Common myeloid progenitor, CD34-positive (primary cell): ENCODE measurements around the gene TGFA.

Experiments
- CTCF ChIA-PET: fragments of 350-600 bp; sonication (Branson Sonifier 250); formaldehyde crosslinking; loops from one replicate; lab custom pipeline; 2021; ENCODE audit warnings: antibody characterized with exemption; lab: Charles Lee
- POLR2A ChIA-PET: fragments of 350-600 bp; sonication (Branson Sonifier 250); formaldehyde crosslinking; loops from one replicate; lab custom pipeline; 2021; ENCODE audit warnings: antibody characterized with exemption; lab: Charles Lee
- DNase-seq, 3 donors: peaks; one replicate each; pipeline versions ENCODE4 v3.0.0 to v3.0.0-alpha.2; 2013
- H3K27ac ChIP-seq, 2 experiments: 1 replicate in 1 of 2; 2 replicates in 1 of 2; pipeline ENCODE4 v1.7.0; 2013; ENCODE audit warnings: inconsistent platforms in 2 of 2, low read length in 2 of 2, mild to moderate bottlenecking in 2 of 2, low read depth in 1 of 2, moderate library complexity in 1 of 2; ENCODE audit not compliant: severe bottlenecking in 2 of 2, insufficient read depth in 1 of 2, poor library complexity in 1 of 2
- H3K27me3 ChIP-seq, 5 experiments: replicated peaks in 2 of 5; 1 replicate in 3 of 5; 2 replicates in 2 of 5; pipeline versions ENCODE4 v1.6.1 to v1.7.0; 2013; ENCODE audit warnings: low read length in 4 of 5, mild to moderate bottlenecking in 2 of 5, moderate library complexity in 2 of 5, inconsistent platforms in 1 of 5; ENCODE audit not compliant: insufficient read depth in 5 of 5, control insufficient read depth in 4 of 5
- H3K36me3 ChIP-seq, 4 experiments: 1 replicate in 2 of 4; 2 replicates in 2 of 4; pipeline versions ENCODE4 v1.6.1 to v1.7.0; 2013; ENCODE audit warnings: low read length in 3 of 4, control low read depth in 1 of 4, mild to moderate bottlenecking in 1 of 4; ENCODE audit not compliant: control insufficient read depth in 4 of 4, insufficient read depth in 4 of 4
- H3K4me1 ChIP-seq, 4 experiments: 1 replicate in 3 of 4; 2 replicates in 1 of 4; pipeline versions ENCODE4 v1.6.1 to v1.7.1; 2013; ENCODE audit warnings: low read length in 3 of 4, mild to moderate bottlenecking in 3 of 4, control low read depth in 1 of 4, inconsistent platforms in 1 of 4, moderate library complexity in 1 of 4; ENCODE audit not compliant: control insufficient read depth in 4 of 4, insufficient read depth in 4 of 4; ENCODE audit errors: control extremely low read depth in 1 of 4
- H3K4me3 ChIP-seq, 7 experiments: 1 replicate in 4 of 7; 2 replicates in 3 of 7; pipeline versions ENCODE4 v1.5.1 to v1.7.0; 2013; ENCODE audit warnings: mild to moderate bottlenecking in 7 of 7, low read length in 6 of 7, moderate library complexity in 6 of 7, inconsistent platforms in 2 of 7, low read depth in 2 of 7, control low read depth in 1 of 7; ENCODE audit not compliant: insufficient read depth in 4 of 7, control insufficient read depth in 1 of 7; ENCODE audit errors: extremely low read depth in 1 of 7
- H3K9me3 ChIP-seq, 5 experiments: 1 replicate in 4 of 5; 2 replicates in 1 of 5; pipeline versions ENCODE4 v1.6.1 to v1.7.1; 2013; ENCODE audit warnings: low read length in 4 of 5, mild to moderate bottlenecking in 2 of 5, inconsistent platforms in 1 of 5, low read depth in 1 of 5, moderate library complexity in 1 of 5; ENCODE audit not compliant: control insufficient read depth in 4 of 5, insufficient read depth in 2 of 5; ENCODE audit errors: control extremely low read depth in 1 of 5
- WGBS: methylation state at CpG from one replicate; pipeline ENCODE4 v1.1.5; 2013; ENCODE audit not compliant: insufficient coverage; 5-methylcytosine and 5-hydroxymethylcytosine counted together

The TGFA gene

DNA sequence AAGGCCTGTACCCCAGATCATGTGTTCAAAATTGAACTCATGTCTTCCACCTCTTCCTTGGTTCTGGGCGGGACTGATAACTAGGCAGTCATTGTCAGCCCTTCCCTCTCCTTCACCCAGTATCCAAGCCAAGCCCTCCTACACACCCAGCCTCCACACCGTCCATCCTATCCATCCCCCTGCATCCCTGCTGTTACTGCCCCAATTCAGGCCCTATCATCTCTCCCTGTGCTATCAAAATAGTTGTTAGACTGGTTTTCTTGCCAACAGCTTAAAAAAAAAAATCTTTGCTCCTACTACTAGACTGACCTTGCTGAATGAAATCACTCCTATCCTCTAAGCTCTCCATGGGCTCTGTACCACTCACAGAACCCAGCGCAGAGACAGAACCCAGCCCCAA, 32.8 kb downstream of the TGFA start:
- no peak overlapping the region for H3K27ac ChIP-seq
- 100% methylated on average over 2 of the region's 3 CpGs for WGBS
- H3K9me3 ChIP-seq = no peaks in the 10 kb centered on the region
- DNase-seq = no peak
- H3K27me3 ChIP-seq = no peaks in the 10 kb centered on the region
- peaks cover 3 to 30% (median 11%) of the 10 kb centered on the region in 4 experiments for H3K4me1 ChIP-seq
- ChIA-PET POLR2A (no interaction called here), CTCF (no interaction called here)
- H3K4me3 ChIP-seq = no peak overlapping the region
- no peaks in the 10 kb centered on the region for H3K36me3 ChIP-seq

DNA sequence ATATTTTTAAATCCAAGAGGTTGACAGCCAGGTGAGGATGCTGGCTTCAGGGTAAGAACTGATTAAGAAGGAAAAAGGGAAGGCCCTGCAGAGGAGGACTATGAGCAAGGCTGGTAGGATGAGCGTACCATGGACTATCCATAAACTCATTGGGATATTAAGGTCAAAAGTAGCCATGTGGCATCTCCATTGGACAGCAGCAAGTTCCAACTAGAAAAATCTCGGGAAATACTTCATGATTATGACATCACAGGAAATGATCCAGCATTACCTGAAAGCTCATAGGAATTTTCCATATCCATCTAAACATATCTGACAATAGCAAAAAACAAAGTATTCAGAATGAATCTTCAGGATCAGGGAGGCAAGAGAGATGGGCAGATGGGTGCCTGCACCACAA, 34.2 kb downstream of the TGFA start:
- Histone ChIP-seq H3K27ac (no peak overlapping the region), H3K4me1 (peaks cover 3 to 37% (median 14%) of the 10 kb centered on the region in 4 experiments)
- POLR2A ChIA-PET = no interaction called here

DNA sequence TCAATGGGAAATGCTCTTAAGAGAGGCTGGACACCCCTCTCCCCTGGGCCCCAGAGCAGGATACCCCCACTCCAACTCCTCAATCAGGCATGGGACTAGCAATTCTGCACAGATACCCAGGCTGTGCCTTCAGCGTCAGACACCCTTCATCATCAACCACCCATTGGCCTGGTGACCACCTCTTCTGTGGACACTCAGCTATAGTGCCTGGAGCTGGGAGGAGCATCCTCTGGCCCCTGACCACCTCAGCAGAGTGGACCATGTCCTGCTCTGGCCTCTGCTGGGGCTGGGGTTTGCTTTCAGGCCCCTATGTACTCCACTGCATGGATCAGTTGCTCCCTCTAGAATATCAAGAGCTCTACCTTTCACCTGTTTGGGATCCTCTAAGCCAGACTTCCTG, 35.1 kb downstream of the TGFA start:
- no peak overlapping the region for H3K4me3 ChIP-seq
- H3K36me3 ChIP-seq = no peaks in the 10 kb centered on the region
- H3K27ac ChIP-seq = no peak overlapping the region
- CTCF ChIA-PET = no interaction called here
- no peaks in the 10 kb centered on the region for H3K27me3 ChIP-seq
- DNase-seq = no peak
- POLR2A ChIA-PET = no interaction called here
- H3K4me1 ChIP-seq = peaks cover 3 to 30% (median 11%) of the 10 kb centered on the region in 4 experiments
- no peaks in the 10 kb centered on the region for H3K9me3 ChIP-seq
- WGBS = 100% methylated on average over 1 of the region's 1 CpG

More for the DNA sequence above, 34.2 kb downstream of the TGFA start:
- 75% methylated on average over 2 of the region's 2 CpGs for WGBS
- Histone ChIP-seq H3K4me3 (no peak overlapping the region), H3K36me3 (no peaks in the 10 kb centered on the region), H3K27me3 (no peaks in the 10 kb centered on the region), H3K9me3 (no peaks in the 10 kb centered on the region)
- DNase-seq = no peak
- CTCF ChIA-PET = no interaction called here

DNA sequence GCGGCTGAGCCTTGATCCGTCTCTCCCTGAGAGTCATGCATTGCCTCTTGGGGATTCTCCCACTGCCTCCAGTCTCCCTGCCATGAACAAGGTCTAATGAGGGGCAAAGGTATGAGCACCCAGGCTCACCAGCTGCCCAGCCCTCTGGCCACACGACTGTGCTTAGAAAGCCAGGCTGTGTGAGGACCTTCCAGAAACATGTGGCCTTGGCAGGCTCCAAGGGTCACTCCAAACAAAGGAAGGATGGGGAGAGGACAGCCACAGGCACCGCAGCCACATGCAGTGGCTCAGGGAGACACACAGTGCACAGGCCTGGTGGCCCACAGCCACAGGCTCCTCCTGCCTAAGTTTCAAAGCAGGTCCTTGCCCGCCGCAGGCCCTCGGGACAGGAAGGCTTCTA, 35.8 kb downstream of the TGFA start:
- DNase-seq = no peak
- POLR2A ChIA-PET = interaction anchor here (0.6 kb wide), 1 partner anchor 138 kb away, joined by 3 read pairs; no protein-coding TSS in a partner anchor
- H3K27ac ChIP-seq = no peak overlapping the region
- H3K9me3 ChIP-seq = no peaks in the 10 kb centered on the region
- H3K27me3 ChIP-seq = no peaks in the 10 kb centered on the region
- no peaks in the 10 kb centered on the region for H3K36me3 ChIP-seq
- 96% methylated on average over 4 of the region's 7 CpGs for WGBS
- CTCF ChIA-PET = no interaction called here
- H3K4me3 ChIP-seq = no peak overlapping the region
- peaks cover 3 to 23% (median 8%) of the 10 kb centered on the region in 4 experiments for H3K4me1 ChIP-seq

DNA sequence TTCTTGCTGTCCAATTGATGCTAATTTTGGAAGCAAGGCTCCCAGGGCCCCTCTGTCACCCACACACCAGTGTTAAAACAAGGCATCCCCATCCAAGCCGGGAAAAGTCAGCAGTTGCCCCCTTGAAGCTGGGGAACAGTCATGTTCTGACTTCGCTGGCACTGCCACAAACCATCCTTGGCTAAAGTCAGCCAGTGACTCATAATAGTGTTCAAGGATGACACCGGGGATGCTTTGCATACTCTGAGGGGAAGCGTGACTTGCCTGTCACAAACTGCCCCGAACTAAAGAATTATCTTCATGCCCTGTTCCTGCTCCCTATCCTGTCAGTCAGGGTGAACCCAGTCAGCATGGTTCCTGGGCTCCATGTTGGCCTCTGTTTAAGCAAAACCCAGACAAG, 37.0 kb downstream of the TGFA start:
- CTCF ChIA-PET = no interaction called here
- 79% methylated on average over 4 of the region's 5 CpGs for WGBS
- POLR2A ChIA-PET = no interaction called here
- peak in 2 of 3 donors; percentile 40 to 49 for DNase-seq
- no peaks in the 10 kb centered on the region for H3K36me3 ChIP-seq
- H3K4me1 ChIP-seq = peaks cover 3 to 23% (median 8%) of the 10 kb centered on the region in 4 experiments
- H3K27ac ChIP-seq = no peak overlapping the region
- H3K4me3 ChIP-seq = no peak overlapping the region
- H3K27me3 ChIP-seq = no peaks in the 10 kb centered on the region
- H3K9me3 ChIP-seq = no peaks in the 10 kb centered on the region

DNA sequence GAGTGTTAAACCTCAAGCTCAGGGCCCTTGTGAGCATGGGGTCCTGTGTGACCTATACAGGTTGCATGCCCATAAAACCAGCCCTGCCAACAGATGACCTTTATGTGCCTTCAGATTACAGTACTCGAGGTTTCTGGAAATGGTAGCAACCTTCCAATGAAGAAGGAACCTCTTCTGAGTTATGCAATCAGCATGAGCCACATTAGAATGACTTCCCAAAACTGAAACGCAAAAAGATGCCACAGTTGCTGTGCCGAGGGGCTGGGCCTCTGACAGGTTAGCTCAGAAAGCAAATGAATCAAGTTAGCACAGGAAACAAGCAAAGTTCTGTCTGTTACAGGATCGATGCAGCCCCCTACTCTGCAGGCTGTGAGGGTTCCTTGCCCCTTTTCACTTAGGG, 37.7 kb downstream of the TGFA start:
- Histone ChIP-seq H3K27ac (no peak overlapping the region), H3K9me3 (no peaks in the 10 kb centered on the region), H3K4me1 (peaks cover 3 to 23% (median 8%) of the 10 kb centered on the region in 4 experiments), H3K4me3 (no peak overlapping the region), H3K36me3 (no peaks in the 10 kb centered on the region), H3K27me3 (no peaks in the 10 kb centered on the region)
- 0% methylated on average over 4 of the region's 4 CpGs for WGBS
- peak; percentile 22 to 77 (median 74) for DNase-seq
- ChIA-PET POLR2A (no interaction called here), CTCF (no interaction called here)

DNA sequence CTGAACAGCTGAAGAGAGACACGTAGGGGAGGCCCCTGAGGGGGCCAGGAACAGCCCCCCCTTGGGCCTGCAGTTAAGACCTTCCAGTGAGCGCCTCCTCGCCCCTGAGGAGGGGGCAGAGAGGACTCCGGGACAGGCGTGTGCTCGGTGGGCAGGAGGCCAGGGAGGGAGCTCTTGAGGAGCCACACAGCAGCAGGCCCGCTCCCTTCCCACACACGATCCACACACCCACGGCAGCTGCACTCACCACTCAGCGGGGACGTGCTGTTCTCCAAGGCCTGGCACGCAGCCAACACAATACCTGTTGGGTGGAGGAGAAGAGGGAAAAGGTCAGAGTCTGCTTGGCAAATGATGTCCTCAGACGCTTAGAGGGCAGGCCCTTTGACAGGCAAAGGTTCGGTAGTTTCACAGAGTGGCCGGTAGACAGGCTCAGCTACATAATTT, 39.0 kb downstream of the TGFA start:
- CTCF ChIA-PET = no interaction called here
- Histone ChIP-seq H3K27ac (no peak overlapping the region), H3K9me3 (no peaks in the 10 kb centered on the region), H3K36me3 (no peaks in the 10 kb centered on the region), H3K4me1 (peaks cover 3 to 23% (median 8%) of the 10 kb centered on the region in 4 experiments), H3K4me3 (no peak overlapping the region), H3K27me3 (no peaks in the 10 kb centered on the region)
- POLR2A ChIA-PET = no interaction called here
- no peak for DNase-seq
- WGBS = 96% methylated on average over 12 of the region's 15 CpGs
